MM.1S (cell line): ENCODE data around the gene PHLDB1.
A peak's percentile ranks its signal among the peaks of the same experiment; 100 is the strongest.
"Not testable (repeated sequence)": the region's sequence is repeated elsewhere in the genome, so short reads cannot be mapped to it uniquely, and the experiment has no call there.

Experiments
- DNase-seq: peaks from one replicate; pipeline ENCODE4 v3.0.0-alpha.2; 2015
- H2AFZ ChIP-seq: fragments of 300-600 bp; sonication (generic); 2 replicates; pipeline ENCODE4 v1.6.0; 2016; ENCODE audit warnings: antibody characterized with exemption, low read length
- H3F3A ChIP-seq: fragments of 300-600 bp; sonication (generic); 2 replicates; pipeline ENCODE4 v1.6.1; 2016; ENCODE audit warnings: mild to moderate bottlenecking, antibody characterized with exemption, low read length, moderate library complexity, mixed read lengths; ENCODE audit not compliant: insufficient read depth
- H3K27ac ChIP-seq: fragments of 300-600 bp; sonication (generic); 2 replicates; pipeline ENCODE4 v1.5.1; 2016; ENCODE audit warnings: mild to moderate bottlenecking, low read length
- H3K27me3 ChIP-seq: fragments of 300-600 bp; sonication (generic); replicated peaks from 2 replicates; pipeline ENCODE4 v1.6.0; 2016; ENCODE audit warnings: low read length; ENCODE audit not compliant: insufficient read depth
- H3K36me3 ChIP-seq: fragments of 300-600 bp; sonication (generic); replicated peaks from 2 replicates; pipeline ENCODE4 v1.6.1; 2016; ENCODE audit warnings: mild to moderate bottlenecking, low read length, mixed read lengths; ENCODE audit not compliant: insufficient read depth
- H3K4me1 ChIP-seq: fragments of 300-600 bp; sonication (generic); 2 replicates; pipeline ENCODE4 v1.6.1; 2016; ENCODE audit warnings: low read length, mixed read lengths
- H3K4me2 ChIP-seq: fragments of 300-600 bp; sonication (generic); 2 replicates; pipeline ENCODE4 v1.6.0; 2016; ENCODE audit warnings: low read depth, low read length
- H3K4me3 ChIP-seq: fragments of 300-600 bp; sonication (generic); 2 replicates; pipeline ENCODE4 v1.5.1; 2016; ENCODE audit warnings: low read length, mixed read lengths
- H3K79me2 ChIP-seq: fragments of 300-600 bp; sonication (generic); 2 replicates; pipeline ENCODE4 v1.6.1; 2016; ENCODE audit warnings: mixed run types, low read length, mixed read lengths
- H3K9ac ChIP-seq: fragments of 300-600 bp; sonication (generic); 2 replicates; pipeline ENCODE4 v1.6.1; 2016; ENCODE audit warnings: low read length, mixed read lengths
- H3K9me2 ChIP-seq: fragments of 300-600 bp; sonication (generic); replicated peaks from 2 replicates; pipeline ENCODE4 v1.6.1; 2016; ENCODE audit warnings: mild to moderate bottlenecking, low read length, mixed read lengths; ENCODE audit not compliant: insufficient read depth
- H3K9me3 ChIP-seq: fragments of 300-600 bp; sonication (generic); replicated peaks from 2 replicates; pipeline ENCODE4 v1.6.1; 2016; ENCODE audit warnings: mild to moderate bottlenecking, low read length, mixed read lengths; ENCODE audit not compliant: insufficient read depth
- H4K20me1 ChIP-seq: fragments of 300-600 bp; sonication (generic); 2 replicates; pipeline ENCODE4 v1.6.1; 2016; ENCODE audit warnings: mild to moderate bottlenecking, low read length, moderate library complexity, mixed read lengths; ENCODE audit not compliant: insufficient read depth
- EZH2 ChIP-seq: fragments of 300-600 bp; sonication (generic); optimal IDR thresholded peaks from 2 replicates; pipeline ENCODE3; 2017; ENCODE audit warnings: low read depth, mild to moderate bottlenecking, antibody characterized with exemption, low read length, mixed read lengths
- EZH2phosphoT487 ChIP-seq: fragments of 300-600 bp; sonication (generic); IDR thresholded peaks from 2 replicates; pipeline ENCODE4 v1.6.1; 2018; ENCODE audit warnings: antibody characterized with exemption, low read length
- TF ChIP-seq, protein P1 (sequence below): fragments of 300-600 bp; sonication (generic); IDR thresholded peaks from 2 replicates; pipeline ENCODE4 v1.5.1; 2016; ENCODE audit warnings: antibody characterized with exemption, low read length, mixed read lengths

Gene PHLDB1

DNA sequence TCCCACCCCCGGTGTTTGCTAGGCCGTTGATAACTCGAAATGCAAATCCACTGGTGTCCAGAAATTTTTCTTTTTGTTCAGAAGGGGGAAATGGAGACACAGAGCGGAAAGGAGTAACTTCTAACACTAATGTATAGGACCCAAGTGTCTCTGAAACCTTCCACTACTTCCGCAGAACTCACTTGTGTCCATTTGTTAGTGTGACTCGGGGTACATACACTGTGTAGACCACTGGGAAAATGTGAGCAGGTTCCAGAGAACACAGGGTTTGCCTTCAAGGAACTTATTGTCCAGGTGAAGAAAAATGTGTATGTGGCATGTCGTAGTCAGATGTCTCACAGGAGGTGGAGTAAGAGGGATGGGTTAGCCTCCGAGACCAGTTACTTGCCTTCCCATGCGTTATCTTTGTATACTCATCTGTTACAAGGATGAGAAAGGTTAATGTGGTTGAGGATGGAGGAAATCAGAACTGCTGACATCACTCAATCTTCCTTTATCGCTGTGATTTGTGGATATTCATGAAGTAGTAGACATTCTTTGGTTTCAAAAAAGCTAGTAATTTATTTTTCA is 34.3 kb upstream of the PHLDB1 start:
- Histone ChIP-seq H2AFZ (peak overlapping the region; percentile 92), H3K9me3 (no peaks in the 10 kb centered on the region), H3K4me3 (peak overlapping the region; percentile 100), H3K27ac (peak overlapping the region; percentile 78; the same call in 1 of the 2 replicates), H3K4me2 (peak overlapping the region; percentile 91), H3K4me1 (peaks cover 10% of the 10 kb centered on the region; the same call in 1 of the 2 replicates), H3K27me3 (no peaks in the 10 kb centered on the region), H3K9me2 (no peaks in the 10 kb centered on the region), H3K36me3 (no peaks in the 10 kb centered on the region), H3K9ac (peak overlapping the region; percentile 99), H3F3A (peaks cover 8% of the 10 kb centered on the region; the same call in 1 of the 2 replicates), H3K79me2 (peaks cover 58% of the 10 kb centered on the region), H4K20me1 (peaks cover 34% of the 10 kb centered on the region)
- peak; percentile 28 for DNase-seq
- TF ChIP-seq EZH2phosphoT487 (no peak), EZH2 (no peak)
- TF ChIP-seq, protein P1, sequence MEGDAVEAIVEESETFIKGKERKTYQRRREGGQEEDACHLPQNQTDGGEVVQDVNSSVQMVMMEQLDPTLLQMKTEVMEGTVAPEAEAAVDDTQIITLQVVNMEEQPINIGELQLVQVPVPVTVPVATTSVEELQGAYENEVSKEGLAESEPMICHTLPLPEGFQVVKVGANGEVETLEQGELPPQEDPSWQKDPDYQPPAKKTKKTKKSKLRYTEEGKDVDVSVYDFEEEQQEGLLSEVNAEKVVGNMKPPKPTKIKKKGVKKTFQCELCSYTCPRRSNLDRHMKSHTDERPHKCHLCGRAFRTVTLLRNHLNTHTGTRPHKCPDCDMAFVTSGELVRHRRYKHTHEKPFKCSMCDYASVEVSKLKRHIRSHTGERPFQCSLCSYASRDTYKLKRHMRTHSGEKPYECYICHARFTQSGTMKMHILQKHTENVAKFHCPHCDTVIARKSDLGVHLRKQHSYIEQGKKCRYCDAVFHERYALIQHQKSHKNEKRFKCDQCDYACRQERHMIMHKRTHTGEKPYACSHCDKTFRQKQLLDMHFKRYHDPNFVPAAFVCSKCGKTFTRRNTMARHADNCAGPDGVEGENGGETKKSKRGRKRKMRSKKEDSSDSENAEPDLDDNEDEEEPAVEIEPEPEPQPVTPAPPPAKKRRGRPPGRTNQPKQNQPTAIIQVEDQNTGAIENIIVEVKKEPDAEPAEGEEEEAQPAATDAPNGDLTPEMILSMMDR, result no peak

DNA sequence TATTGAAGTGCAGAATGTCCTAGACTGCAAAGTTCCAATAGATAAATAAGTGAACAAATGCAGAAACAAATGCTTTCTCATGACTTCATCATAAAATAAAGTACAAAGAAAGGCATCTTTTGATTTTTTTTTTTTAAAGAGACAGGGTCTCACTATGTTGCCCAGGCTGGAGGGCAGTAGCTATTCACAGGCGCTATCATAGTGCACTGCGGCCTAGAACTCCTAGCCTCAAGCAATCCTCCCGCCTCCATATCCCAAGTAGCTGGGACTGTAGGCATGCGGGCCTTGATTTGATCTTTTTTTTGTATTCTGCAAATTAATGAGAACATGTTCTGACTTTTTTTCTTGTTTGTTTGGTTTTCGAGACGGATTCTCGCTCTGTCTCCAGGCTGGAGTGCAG is 32.8 kb upstream of the PHLDB1 start:
- H3K4me3 ChIP-seq, result no peak overlapping the region

DNA sequence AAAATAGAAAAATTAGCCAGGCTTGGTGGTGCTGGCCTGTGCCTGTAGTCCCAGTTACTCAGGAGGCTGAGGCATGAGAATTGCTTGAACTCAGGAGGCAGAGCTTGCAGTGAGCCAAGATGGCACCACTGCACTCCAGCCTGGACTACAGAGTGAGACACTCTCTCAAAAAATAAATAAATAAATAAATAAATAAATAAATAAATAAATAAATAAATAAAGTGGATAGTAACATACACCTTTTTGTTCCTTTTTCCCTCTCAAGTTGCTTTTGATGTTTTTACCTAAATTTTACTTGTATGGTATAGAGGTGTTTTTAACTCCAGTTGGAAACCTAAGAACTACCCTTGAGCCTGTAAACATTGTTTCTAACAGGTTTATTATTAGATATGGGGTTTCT is 29.4 kb upstream of the PHLDB1 start:
- H4K20me1 ChIP-seq, result peaks cover 43% of the 10 kb centered on the region
- H3K9me3 ChIP-seq, H3K4me1 ChIP-seq, H3K9me2 ChIP-seq, H3K27ac ChIP-seq, H3K4me2 ChIP-seq, H3F3A ChIP-seq, H3K27me3 ChIP-seq, DNase-seq, H3K36me3 ChIP-seq, H3K4me3 ChIP-seq, H3K9ac ChIP-seq, H2AFZ ChIP-seq: not testable (repeated sequence)
- peaks cover 90% of the 10 kb centered on the region for H3K79me2 ChIP-seq

More for the DNA sequence above, 32.8 kb upstream of the PHLDB1 start:
- Histone ChIP-seq H3K27ac (no peak overlapping the region), H3K9ac (no peak overlapping the region), H3K36me3 (no peaks in the 10 kb centered on the region; the same call in 1 of the 2 replicates), H3K9me2 (no peaks in the 10 kb centered on the region), H3K4me2 (no peak overlapping the region), H2AFZ (no peak overlapping the region), H4K20me1 (peaks cover 37% of the 10 kb centered on the region), H3F3A (peaks cover 8% of the 10 kb centered on the region; the same call in 1 of the 2 replicates), H3K9me3 (no peaks in the 10 kb centered on the region), H3K27me3 (no peaks in the 10 kb centered on the region), H3K4me1 (peaks cover 10% of the 10 kb centered on the region; the same call in 1 of the 2 replicates), H3K79me2 (peaks cover 72% of the 10 kb centered on the region)
- TF ChIP-seq, protein P1, result no peak
- TF ChIP-seq EZH2phosphoT487 (no peak), EZH2 (no peak)
- no peak for DNase-seq

DNA sequence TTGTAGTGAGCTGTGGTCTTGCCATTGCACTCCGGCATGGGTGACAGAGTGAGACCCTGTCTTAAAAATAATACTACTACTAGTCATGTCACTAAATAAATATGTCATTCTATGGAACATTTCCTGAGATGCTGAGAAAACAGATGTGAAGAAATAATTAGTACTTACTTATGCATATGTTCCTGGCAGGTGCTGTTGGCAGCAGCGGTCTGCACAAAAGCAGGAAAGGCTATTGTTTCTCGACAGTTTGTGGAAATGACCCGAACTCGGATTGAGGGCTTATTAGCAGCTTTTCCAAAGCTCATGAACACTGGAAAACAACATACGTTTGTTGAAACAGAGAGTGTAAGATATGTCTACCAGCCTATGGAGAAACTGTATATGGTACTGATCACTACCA is 26.4 kb upstream of the PHLDB1 start:
- H4K20me1 ChIP-seq, result peaks cover 23% of the 10 kb centered on the region
- no peak for DNase-seq

More for the DNA sequence above, 26.4 kb upstream of the PHLDB1 start:
- Histone ChIP-seq H3F3A (0 out of 2 replicates have a peak, but pooled peaks cover 5% of the 10 kb centered on the region), H2AFZ (no peak overlapping the region), H3K36me3 (peaks cover 11% of the 10 kb centered on the region), H3K27me3 (no peaks in the 10 kb centered on the region), H3K4me2 (no peak overlapping the region), H3K4me3 (no peak overlapping the region), H3K4me1 (no peaks in the 10 kb centered on the region), H3K79me2 (peaks cover 66% of the 10 kb centered on the region), H3K9me2 (no peaks in the 10 kb centered on the region), H3K9ac (no peak overlapping the region), H3K27ac (no peak overlapping the region), H3K9me3 (no peaks in the 10 kb centered on the region)
- TF ChIP-seq EZH2phosphoT487, result no peak
- TF ChIP-seq, protein P1, result no peak
- no peak for TF ChIP-seq EZH2
